T-helper 2 cell treated with Interferon-gamma antibody and Interleukin-4, amounts not matched to agents 5 μg/mL and 100 μg/mL, for 36 hours (primary cell): ENCODE data around the gene PPARD.
"Not testable (repeated sequence)": the region's sequence is repeated elsewhere in the genome, so short reads cannot be mapped to it uniquely, and the experiment has no call there.

Source experiments
- DNase-seq: peaks from one replicate; pipeline ENCODE4 v3.0.0; 2021; ENCODE audit warnings: low spot score
- H3K27ac Mint-ChIP-seq: one replicate; pipeline ENCODE4 v1.8.0; 2021; ENCODE audit warnings: mild to moderate bottlenecking, mixed read lengths
- H3K27me3 Mint-ChIP-seq: one replicate; pipeline ENCODE4 v1.8.0; 2021; ENCODE audit warnings: low read depth, mixed read lengths
- H3K36me3 Mint-ChIP-seq: one replicate; pipeline ENCODE4 v1.8.0; 2021; ENCODE audit warnings: low read depth, mixed read lengths
- H3K4me1 Mint-ChIP-seq: one replicate; pipeline ENCODE4 v1.8.0; 2021; ENCODE audit warnings: low read depth, mixed read lengths
- H3K4me3 Mint-ChIP-seq: one replicate; pipeline ENCODE4 v1.8.0; 2022; ENCODE audit warnings: mild to moderate bottlenecking, moderate library complexity, mixed read lengths
- H3K9me3 Mint-ChIP-seq: one replicate; pipeline ENCODE4 v1.8.0; 2021; ENCODE audit warnings: mixed read lengths

PPARD gene

DNA sequence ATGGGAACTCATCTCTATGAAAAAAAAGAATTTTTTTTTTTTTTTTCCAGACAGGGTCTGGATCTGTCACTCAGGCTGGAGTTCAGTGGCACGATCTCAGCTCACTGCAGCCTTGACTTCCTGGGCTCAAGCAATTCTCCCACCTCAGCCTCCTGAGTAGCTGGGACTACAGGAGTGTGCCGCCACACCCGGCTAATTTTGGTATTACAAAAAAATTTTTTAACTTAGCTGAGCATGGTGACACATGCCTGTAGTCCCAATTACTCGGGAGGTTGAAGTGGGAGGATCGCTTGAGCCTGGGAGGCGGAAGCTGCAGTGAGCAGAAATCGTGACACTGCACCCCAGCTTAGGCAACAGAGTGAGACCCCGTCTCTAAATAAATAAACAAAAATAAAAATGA lies 37.2 kb upstream of the PPARD start:
- Mint-ChIP-seq H3K9me3 (no peaks in the 10 kb centered on the region), H3K4me1 (peaks cover 68% of the 10 kb centered on the region), H3K27ac (no peak overlapping the region), H3K36me3 (peaks cover 66% of the 10 kb centered on the region), H3K4me3 (peak overlapping the region; percentile 46), H3K27me3 (no peaks in the 10 kb centered on the region)
- DNase-seq: no peak

DNA sequence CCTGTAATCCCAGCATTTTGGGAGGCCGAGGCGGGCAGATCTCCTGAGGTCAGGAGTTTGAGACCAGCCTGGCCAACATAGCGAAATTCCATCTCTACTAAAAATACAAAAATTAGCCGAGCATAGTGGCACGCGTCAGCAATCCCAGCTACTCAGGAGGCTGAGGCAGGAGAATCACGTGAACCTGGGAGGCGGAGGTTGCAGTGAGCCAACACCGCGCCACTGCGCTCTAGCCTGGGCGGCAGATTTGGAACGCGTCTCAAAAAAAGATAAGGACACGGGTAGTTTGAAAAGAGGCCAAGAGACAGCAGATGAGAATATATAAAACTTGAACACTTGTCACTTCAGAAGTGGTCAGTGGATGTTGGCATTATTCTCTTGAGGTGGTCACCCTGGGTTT lies 35.2 kb upstream of the PPARD start:
- H3K27me3 Mint-ChIP-seq, H3K9me3 Mint-ChIP-seq, H3K27ac Mint-ChIP-seq, H3K4me3 Mint-ChIP-seq, DNase-seq: not testable (repeated sequence)
- Mint-ChIP-seq H3K4me1 (peaks cover 72% of the 10 kb centered on the region), H3K36me3 (peaks cover 70% of the 10 kb centered on the region)

DNA sequence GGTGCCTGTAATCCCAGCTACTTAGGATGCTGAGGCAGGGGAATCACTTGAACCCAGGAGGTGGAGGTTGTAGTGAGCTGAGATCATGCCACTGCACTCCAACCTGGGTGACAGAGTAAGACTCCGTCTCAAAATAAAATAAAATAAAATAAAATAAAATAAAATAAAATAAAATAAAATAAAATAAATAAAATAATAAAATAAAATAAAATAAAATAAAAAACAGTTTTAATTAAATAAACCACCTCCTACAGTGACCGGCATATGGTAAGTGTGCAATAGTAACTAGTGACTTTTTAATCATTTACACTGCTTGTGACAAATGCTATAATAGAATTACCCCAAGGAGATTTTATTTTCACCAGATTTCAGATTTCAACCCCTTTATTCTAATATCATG lies 33.8 kb upstream of the PPARD start:
- not testable (repeated sequence) for DNase-seq, H3K27me3 Mint-ChIP-seq, H3K9me3 Mint-ChIP-seq, H3K4me3 Mint-ChIP-seq
- H3K4me1 Mint-ChIP-seq: peaks cover 68% of the 10 kb centered on the region
- H3K27ac Mint-ChIP-seq: peak overlapping the region; percentile 95
- peaks cover 69% of the 10 kb centered on the region for H3K36me3 Mint-ChIP-seq

DNA sequence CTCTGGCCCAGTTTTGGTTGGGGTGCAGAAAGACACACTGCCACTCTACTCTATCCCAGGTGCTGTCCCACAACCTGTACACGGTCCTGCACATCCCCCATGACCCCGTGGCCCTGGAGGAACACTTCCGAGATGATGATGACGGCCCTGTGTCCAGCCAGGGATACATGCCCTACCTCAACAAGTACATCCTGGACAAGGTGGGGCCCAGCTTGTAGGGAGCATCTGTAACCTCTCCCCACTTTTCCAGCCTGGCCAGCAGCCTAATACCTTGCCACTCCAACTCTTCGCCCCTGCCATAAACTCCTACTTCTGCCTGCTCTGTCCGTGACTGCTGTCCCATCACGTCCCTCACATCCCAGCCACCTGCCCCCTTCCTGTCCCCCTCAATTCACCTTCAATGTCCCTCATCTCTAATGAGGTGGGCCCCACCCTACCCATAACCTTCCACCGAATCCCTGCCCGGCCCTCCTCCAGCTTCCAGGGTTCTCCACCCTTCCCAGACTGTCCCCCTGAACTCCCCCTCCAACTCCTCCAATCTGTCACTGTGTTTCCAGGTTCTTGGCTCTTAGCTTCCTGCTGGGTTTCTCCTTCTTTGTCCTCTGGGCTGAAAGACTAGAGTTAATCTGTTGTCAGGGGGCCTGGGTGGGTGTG lies 32.6 kb upstream of the PPARD start:
- no peaks in the 10 kb centered on the region for H3K27me3 Mint-ChIP-seq
- peak overlapping the region; percentile 73 for H3K4me3 Mint-ChIP-seq
- H3K4me1 Mint-ChIP-seq: peaks cover 68% of the 10 kb centered on the region
- peaks cover 71% of the 10 kb centered on the region for H3K36me3 Mint-ChIP-seq
- H3K27ac Mint-ChIP-seq: peak overlapping the region; percentile 95
- no peaks in the 10 kb centered on the region for H3K9me3 Mint-ChIP-seq
- DNase-seq: no peak

DNA sequence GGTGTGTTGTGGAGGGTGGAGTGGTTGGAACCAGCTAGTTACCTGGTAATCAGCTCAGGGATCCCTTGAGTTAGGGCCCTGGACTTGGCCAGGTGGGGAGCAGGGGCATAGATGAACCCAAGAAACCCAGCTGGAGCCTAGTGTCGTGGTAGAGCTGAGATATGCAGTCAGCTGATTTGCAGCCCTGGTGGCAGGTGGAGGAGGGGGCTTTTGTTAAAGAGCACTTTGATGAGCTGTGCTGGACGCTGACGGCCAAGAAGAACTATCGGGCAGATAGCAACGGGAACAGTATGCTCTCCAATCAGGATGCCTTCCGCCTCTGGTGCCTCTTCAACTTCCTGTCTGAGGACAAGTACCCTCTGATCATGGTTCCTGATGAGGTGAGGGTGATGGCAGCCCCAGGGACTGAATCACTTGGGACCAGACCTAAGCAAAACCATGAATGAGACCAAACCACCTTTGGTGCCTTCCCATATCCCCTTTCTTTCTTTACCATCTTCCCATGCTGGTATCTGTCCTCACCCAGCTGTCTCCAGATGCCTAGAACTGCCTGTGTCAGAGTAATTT lies 32.0 kb upstream of the PPARD start:
- Mint-ChIP-seq H3K27ac (peak overlapping the region; percentile 95), H3K27me3 (no peaks in the 10 kb centered on the region), H3K36me3 (peaks cover 76% of the 10 kb centered on the region), H3K4me3 (peak overlapping the region; percentile 73), H3K4me1 (peaks cover 74% of the 10 kb centered on the region), H3K9me3 (no peaks in the 10 kb centered on the region)
- no peak for DNase-seq

DNA sequence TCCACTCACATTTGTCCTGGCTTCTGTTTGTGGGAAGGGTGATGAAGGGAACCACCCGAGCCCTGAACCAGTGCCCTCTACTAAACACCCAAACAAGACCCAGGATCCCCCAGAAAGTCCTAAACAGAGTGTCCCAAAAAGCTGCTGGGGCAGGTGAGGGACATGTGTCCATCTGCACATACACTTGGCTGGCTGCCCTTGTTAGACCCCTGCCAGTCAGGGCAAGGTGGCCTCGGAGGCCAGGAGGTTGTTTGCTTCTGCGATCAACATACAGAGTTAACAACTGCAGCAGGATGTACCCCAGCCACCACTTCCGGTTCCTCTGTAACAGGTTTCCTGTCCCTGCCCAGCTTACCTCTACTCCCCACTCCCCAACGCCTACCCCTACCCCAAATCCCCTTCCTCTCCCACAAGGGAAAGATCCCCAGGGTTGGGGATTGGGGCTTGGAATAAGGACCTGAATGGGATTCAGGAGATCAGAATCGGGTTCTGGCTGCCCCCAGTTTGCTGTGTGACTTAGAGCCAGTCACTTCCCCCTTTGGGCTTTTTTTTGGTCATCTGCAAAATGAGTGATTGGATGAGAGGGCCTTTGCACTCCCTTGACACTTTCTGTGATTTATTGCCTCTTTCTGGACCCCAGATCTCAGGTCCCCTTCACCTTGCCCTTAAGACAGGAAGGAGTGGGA lies 30.8 kb upstream of the PPARD start:
- H3K9me3 Mint-ChIP-seq: no peaks in the 10 kb centered on the region
- H3K36me3 Mint-ChIP-seq: peaks cover 84% of the 10 kb centered on the region
- no peaks in the 10 kb centered on the region for H3K27me3 Mint-ChIP-seq
- peak; percentile 42 for DNase-seq
- H3K27ac Mint-ChIP-seq: peak overlapping the region; percentile 95
- peaks cover 79% of the 10 kb centered on the region for H3K4me1 Mint-ChIP-seq
- H3K4me3 Mint-ChIP-seq: peak overlapping the region; percentile 73

DNA sequence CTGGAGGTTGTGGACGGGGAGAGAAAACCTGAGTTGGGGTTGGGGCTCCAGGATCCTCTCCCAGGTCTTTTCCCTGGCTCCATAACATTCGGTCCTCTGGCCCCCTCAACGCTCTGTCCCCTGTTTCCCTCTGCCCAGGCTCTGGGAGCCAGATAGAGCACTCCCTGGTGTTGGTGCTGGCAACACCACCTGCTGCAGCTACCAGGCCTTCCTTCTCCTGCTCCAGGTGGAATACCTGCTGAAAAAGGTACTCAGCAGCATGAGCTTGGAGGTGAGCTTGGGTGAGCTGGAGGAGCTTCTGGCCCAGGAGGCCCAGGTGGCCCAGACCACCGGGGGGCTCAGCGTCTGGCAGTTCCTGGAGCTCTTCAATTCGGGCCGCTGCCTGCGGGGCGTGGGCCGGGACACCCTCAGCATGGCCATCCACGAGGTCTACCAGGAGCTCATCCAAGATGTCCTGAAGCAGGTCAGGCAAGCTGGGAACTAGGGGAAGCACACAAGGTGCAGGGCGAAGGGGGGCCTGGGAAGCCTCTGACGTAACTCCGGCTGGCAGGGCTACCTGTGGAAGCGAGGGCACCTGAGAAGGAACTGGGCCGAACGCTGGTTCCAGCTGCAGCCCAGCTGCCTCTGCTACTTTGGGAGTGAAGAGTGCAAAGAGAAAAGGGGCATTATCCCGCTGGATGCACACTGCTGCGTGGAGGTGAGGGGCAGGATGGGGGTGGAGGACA lies 30.1 kb upstream of the PPARD start:
- Mint-ChIP-seq H3K4me3 (peak overlapping the region; percentile 73), H3K9me3 (no peaks in the 10 kb centered on the region), H3K4me1 (peaks cover 76% of the 10 kb centered on the region), H3K36me3 (peaks cover 84% of the 10 kb centered on the region), H3K27me3 (no peaks in the 10 kb centered on the region), H3K27ac (peak overlapping the region; percentile 95)
- no peak for DNase-seq

DNA sequence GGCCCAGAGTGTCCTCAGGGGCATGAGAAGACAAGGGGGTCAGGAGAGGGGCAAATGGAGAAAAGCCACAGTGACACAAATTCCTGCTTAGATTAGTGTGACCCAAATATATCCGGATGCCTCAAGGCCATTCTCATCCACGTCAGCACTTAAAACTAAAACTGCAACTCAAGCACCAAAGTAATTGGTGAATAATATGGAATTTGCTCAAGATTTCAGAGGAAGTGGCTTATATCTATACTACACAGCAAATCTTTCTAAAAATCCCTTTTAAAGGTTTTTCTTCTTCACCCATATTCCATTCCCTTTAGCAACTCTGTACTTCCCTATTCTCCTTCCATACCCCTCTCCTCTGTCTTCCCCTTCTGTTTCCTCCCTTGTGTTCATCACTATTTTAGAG lies 29.6 kb upstream of the PPARD start:
- Mint-ChIP-seq H3K27me3 (no peaks in the 10 kb centered on the region), H3K9me3 (no peaks in the 10 kb centered on the region), H3K4me1 (peaks cover 73% of the 10 kb centered on the region), H3K27ac (peak overlapping the region; percentile 95), H3K4me3 (peak overlapping the region; percentile 73), H3K36me3 (peaks cover 85% of the 10 kb centered on the region)
- DNase-seq: no peak

DNA sequence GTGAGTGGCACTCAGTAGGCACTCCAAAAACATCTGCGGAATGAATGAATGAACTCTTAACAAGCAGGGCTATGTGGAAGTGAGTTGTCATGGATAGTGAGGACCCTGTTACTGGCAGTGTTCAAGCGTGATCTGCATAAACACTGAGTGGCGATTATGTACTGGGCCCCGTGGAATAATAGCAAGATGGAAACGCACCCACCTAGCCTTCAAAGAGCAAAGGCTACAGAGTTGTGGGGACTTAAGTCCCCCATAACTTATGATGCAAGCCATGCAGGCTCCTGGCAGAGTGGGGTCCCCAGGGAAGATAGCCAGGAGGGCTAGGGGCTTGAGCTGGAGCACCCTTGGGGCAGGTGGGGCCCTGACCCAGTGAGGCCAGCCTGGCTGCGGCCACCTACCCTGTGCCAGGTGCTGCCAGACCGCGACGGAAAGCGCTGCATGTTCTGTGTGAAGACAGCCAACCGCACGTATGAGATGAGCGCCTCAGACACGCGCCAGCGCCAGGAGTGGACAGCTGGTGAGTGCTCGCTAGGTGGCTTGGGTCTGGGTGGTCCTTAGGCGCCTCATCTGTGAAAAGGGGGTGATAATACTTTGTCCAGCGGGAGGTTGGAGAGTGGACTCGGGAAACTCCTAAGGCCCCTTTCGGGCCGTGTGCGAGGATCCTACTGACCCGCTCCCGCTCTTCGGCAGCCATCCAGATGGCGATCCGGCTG lies 24.7 kb upstream of the PPARD start:
- H3K4me1 Mint-ChIP-seq: peaks cover 33% of the 10 kb centered on the region
- peaks cover 86% of the 10 kb centered on the region for H3K36me3 Mint-ChIP-seq
- no peak overlapping the region for H3K27ac Mint-ChIP-seq
- DNase-seq: no peak
- no peaks in the 10 kb centered on the region for H3K27me3 Mint-ChIP-seq
- H3K4me3 Mint-ChIP-seq: no peak overlapping the region
- H3K9me3 Mint-ChIP-seq: no peaks in the 10 kb centered on the region

DNA sequence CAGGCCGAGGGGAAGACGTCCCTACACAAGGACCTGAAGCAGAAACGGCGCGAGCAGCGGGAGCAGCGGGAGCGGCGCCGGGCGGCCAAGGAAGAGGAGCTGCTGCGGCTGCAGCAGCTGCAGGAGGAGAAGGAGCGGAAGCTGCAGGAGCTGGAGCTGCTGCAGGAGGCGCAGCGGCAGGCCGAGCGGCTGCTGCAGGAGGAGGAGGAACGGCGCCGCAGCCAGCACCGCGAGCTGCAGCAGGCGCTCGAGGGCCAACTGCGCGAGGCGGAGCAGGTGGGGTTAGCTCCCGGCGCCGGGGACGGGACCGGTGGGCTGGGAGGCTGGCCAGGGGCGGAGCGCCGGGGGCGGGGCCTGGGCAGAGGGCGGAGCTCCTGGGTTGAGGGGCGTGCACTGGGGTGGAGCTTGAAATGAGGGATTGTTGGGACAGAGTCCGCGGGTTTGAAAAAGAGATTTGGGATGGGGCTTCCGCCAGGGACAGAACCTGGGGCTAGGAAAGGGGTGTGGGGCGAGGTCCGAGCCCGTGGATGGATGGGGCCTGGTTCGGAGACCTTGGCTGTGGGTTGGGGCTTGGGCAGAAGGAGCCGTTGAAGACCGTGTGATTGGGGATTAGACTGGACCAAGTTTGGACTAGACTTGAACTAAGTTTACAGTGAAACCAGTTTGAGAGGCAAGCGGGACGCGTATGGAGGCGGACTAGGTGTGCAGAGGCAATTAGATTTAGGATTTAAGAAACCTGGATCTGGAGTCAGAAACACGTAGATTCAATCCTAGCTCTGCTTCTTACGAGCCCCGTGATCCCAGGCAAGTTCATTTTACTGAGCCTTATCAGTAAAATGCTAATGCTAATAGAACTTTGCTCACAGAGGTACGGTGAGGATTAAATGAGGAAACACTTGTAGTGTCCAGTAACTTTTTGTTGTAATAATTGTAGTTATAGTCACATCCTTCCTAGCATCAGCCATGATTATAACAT lies 23.9 kb upstream of the PPARD start:
- Mint-ChIP-seq H3K4me1 (peaks cover 27% of the 10 kb centered on the region), H3K9me3 (no peaks in the 10 kb centered on the region), H3K36me3 (peaks cover 83% of the 10 kb centered on the region), H3K27ac (no peak overlapping the region), H3K4me3 (no peak overlapping the region), H3K27me3 (no peaks in the 10 kb centered on the region)
- no peak for DNase-seq

DNA sequence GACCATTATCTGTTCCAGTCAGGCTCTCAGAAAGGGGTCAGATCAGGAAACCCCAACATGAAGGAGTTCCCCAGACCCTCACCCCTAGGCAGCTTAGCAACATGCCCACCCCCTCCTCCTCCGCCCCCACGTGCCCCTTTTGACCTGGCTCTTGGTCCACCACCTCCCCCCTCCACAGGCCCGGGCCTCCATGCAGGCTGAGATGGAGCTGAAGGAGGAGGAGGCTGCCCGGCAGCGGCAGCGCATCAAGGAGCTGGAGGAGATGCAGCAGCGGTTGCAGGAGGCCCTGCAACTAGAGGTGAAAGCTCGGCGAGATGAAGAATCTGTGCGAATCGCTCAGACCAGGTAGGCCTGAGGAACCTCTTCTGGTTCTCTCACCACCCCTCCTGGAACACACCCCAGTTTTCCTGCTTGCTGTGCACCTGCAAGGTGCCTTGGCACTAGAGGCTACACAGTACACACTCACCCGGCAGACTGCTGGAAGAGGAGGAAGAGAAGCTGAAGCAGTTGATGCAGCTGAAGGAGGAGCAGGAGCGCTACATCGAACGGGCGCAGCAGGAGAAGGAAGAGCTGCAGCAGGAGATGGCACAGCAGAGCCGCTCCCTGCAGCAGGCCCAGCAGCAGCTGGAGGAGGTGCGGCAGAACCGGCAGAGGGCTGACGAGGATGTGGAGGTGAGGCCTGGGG lies 22.9 kb upstream of the PPARD start:
- peaks cover 21% of the 10 kb centered on the region for H3K4me1 Mint-ChIP-seq

DNA sequence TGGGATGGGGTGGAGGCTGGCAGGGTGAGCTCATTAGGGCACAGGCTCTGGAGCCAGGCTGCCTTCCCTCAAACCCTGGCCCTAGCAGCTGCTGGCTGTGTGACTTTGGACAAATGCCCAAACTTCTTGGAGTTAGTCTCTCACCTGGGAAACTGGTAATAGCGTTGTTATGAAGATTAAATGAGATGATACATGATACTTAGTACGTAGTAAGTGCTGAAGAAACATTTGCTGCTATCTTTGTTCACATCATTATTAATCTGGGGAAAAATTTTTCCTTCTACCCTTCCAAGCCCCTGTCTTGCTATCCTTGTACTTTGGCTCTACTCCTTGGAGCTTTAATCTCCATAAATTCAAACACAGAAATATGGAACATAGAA lies 22.3 kb upstream of the PPARD start:
- H3K27me3 Mint-ChIP-seq: no peaks in the 10 kb centered on the region
- no peak for DNase-seq
- no peak overlapping the region for H3K27ac Mint-ChIP-seq
- peaks cover 75% of the 10 kb centered on the region for H3K36me3 Mint-ChIP-seq
- no peak overlapping the region for H3K4me3 Mint-ChIP-seq
- H3K4me1 Mint-ChIP-seq: peaks cover 16% of the 10 kb centered on the region
- no peaks in the 10 kb centered on the region for H3K9me3 Mint-ChIP-seq

More for the DNA sequence above, 22.9 kb upstream of the PPARD start:
- no peak for DNase-seq
- H3K4me3 Mint-ChIP-seq: no peak overlapping the region
- H3K36me3 Mint-ChIP-seq: peaks cover 76% of the 10 kb centered on the region
- no peak overlapping the region for H3K27ac Mint-ChIP-seq
- H3K9me3 Mint-ChIP-seq: no peaks in the 10 kb centered on the region
- no peaks in the 10 kb centered on the region for H3K27me3 Mint-ChIP-seq
